Endothelial cell of umbilical vein (primary cell): ENCODE measurements around the gene PAIP2. TPM values are rescaled to one million over a fixed set of nuclear protein-coding genes. Genes with fewer than 3 reads are reported as not detected.

Source experiments
- BruUV-seq: library from RNA; stranded (reverse); fragments of 400-500 nt; replicated peaks from 2 replicates; lab custom pipeline; 2021; lab: Mats Ljungman, UMichigan
- CTCF ChIA-PET: fragments of 300-600, 350-600 bp; sonication (Branson Sonifier 250); formaldehyde crosslinking; loops from one replicate; lab custom pipeline; 2021; ENCODE audit warnings: antibody characterized with exemption, inconsistent platforms; lab: Charles Lee
- POLR2A ChIA-PET: fragments of 300-600, 350-600 bp; sonication (Branson Sonifier 250); formaldehyde crosslinking; loops from one replicate; lab custom pipeline; 2021; ENCODE audit warnings: antibody characterized with exemption, inconsistent platforms; lab: Charles Lee
- DNase-seq: peaks from one replicate; pipeline ENCODE4 v3.0.0-alpha.2; 2011; ENCODE audit warnings: low read depth, low spot score
- FAIRE-seq: peaks from 2 replicates; lab custom pipeline; 2011; peaks lifted over from hg19 to GRCh38; lab: Jason Lieb, UNC
- H2AFZ ChIP-seq: 2 replicates; pipeline ENCODE4 v1.6.0; 2012; ENCODE audit warnings: low read depth, low read length, control low read depth, inconsistent platforms
- H3K27ac ChIP-seq: 2 replicates; pipeline ENCODE4 v1.5.1; 2011; ENCODE audit warnings: low read depth, mild to moderate bottlenecking, control low read depth, low read length, moderate library complexity; ENCODE audit not compliant: insufficient read depth
- H3K27me3 ChIP-seq, 2 experiments: 2 replicates each; pipeline versions ENCODE4 v1.6.0 to v1.6.1; 2011; ENCODE audit warnings: low read length in 2 of 2, mixed read lengths in 1 of 2; ENCODE audit not compliant: control insufficient read depth in 2 of 2, insufficient read depth in 2 of 2
- H3K36me3 ChIP-seq, 2 experiments: 2 replicates in 1 of 2; 3 replicates in 1 of 2; pipeline ENCODE4 v1.5.1; 2011; ENCODE audit warnings: low read length in 2 of 2, mild to moderate bottlenecking in 1 of 2, moderate library complexity in 1 of 2; ENCODE audit not compliant: control insufficient read depth in 2 of 2, insufficient read depth in 2 of 2; ENCODE audit errors: extremely low read depth in 1 of 2
- H3K4me1 ChIP-seq: 3 replicates; pipeline ENCODE4 v1.5.1; 2011; ENCODE audit warnings: mild to moderate bottlenecking, low read length; ENCODE audit not compliant: control insufficient read depth, insufficient read depth; ENCODE audit errors: extremely low read depth
- H3K4me2 ChIP-seq: 2 replicates; pipeline ENCODE4 v1.6.1; 2011; ENCODE audit warnings: low read length, control low read depth, mixed read lengths; ENCODE audit not compliant: insufficient read depth
- H3K4me3 ChIP-seq, 3 experiments: fragments of 200-600 bp in 1 of 3; sonication (generic), shearing (Covaris generic) in 1 of 3; replicated peaks in 1 of 3; 2 replicates each; pipeline ENCODE4 v1.5.1; 2011 to 2016; ENCODE audit warnings: control low read depth in 3 of 3, low read length in 3 of 3, mild to moderate bottlenecking in 2 of 3, inconsistent platforms in 1 of 3, low read depth in 1 of 3, moderate library complexity in 1 of 3; ENCODE audit not compliant: insufficient read depth in 1 of 3
- H3K79me2 ChIP-seq: 2 replicates; pipeline ENCODE4 v1.6.0; 2012; ENCODE audit warnings: low read length, inconsistent platforms; ENCODE audit not compliant: control insufficient read depth, insufficient read depth
- H3K9ac ChIP-seq: replicated peaks from 2 replicates; pipeline ENCODE3; 2011; ENCODE audit warnings: low read length, control low read depth; ENCODE audit not compliant: insufficient read depth; ENCODE audit errors: extremely low read depth
- H3K9me1 ChIP-seq: replicated peaks from 3 replicates; pipeline ENCODE4 v1.6.0; 2011; ENCODE audit warnings: mild to moderate bottlenecking, low read length; ENCODE audit not compliant: control insufficient read depth, insufficient read depth; ENCODE audit errors: extremely low read depth
- H3K9me3 ChIP-seq: replicated peaks from 2 replicates; pipeline ENCODE4 v1.5.1; 2012; ENCODE audit warnings: low read length, inconsistent platforms; ENCODE audit not compliant: control insufficient read depth, insufficient read depth
- H4K20me1 ChIP-seq: replicated peaks from 2 replicates; pipeline ENCODE3; 2011; ENCODE audit warnings: mild to moderate bottlenecking, low read length; ENCODE audit not compliant: control insufficient read depth, insufficient read depth; ENCODE audit errors: extremely low read depth
- EZH2 ChIP-seq: IDR thresholded peaks from 2 replicates; pipeline ENCODE4 v1.6.1; 2012; ENCODE audit warnings: borderline replicate concordance, low read depth, mild to moderate bottlenecking, moderate library complexity, low read length, inconsistent platforms; ENCODE audit not compliant: severe bottlenecking
- FOS ChIP-seq: IDR thresholded peaks from 2 replicates; pipeline ENCODE4 v1.6.1; 2011; ENCODE audit warnings: mild to moderate bottlenecking, low read length, moderate library complexity, borderline replicate concordance; ENCODE audit not compliant: insufficient read depth
- GATA2 ChIP-seq: IDR thresholded peaks from 2 replicates; pipeline ENCODE4 v1.7.0; 2011; ENCODE audit warnings: low read depth, mild to moderate bottlenecking, moderate library complexity, mixed read lengths, low read length; ENCODE audit not compliant: insufficient read length, insufficient read depth
- JUN ChIP-seq: IDR thresholded peaks from 2 replicates; pipeline ENCODE4 v1.6.1; 2011; ENCODE audit warnings: borderline replicate concordance, low read depth; ENCODE audit not compliant: insufficient read length, insufficient read depth
- MYC ChIP-seq: IDR thresholded peaks from one replicate; pipeline ENCODE4 v1.6.1; 2011; ENCODE audit warnings: mild to moderate bottlenecking, low read depth, low read length
- POLR2A ChIP-seq: IDR thresholded peaks from 2 replicates; pipeline ENCODE4 v1.6.1; 2012; ENCODE audit warnings: low read depth, mild to moderate bottlenecking, control low read depth, low read length
- POLR2AphosphoS5 ChIP-seq: IDR thresholded peaks from 2 replicates; pipeline ENCODE4 v1.6.1; 2012; ENCODE audit warnings: low read depth, mild to moderate bottlenecking, control low read depth, low read length, moderate library complexity; ENCODE audit not compliant: insufficient read depth
- dilution Hi-C: fragments of 300-500 bp; cut with MboI; formaldehyde crosslinking; loops from one replicate; pipeline ENCODE4 v1.15.0; 2019; ENCODE audit warnings: low sequenced_read_pairs; ENCODE audit not compliant: extremely low pct_ligation_motif_present
- intact Hi-C: fragments of 100-400 bp; cut with micrococcal nuclease; formaldehyde crosslinking; loops from one replicate; pipeline ENCODE4 v1.10.0; 2022
- polyA plus RNA-seq, 4 experiments: library from polyadenylated mRNA; depleted of rRNA in 3 of 4; stranded (reverse) in 3 of 4; unstranded in 1 of 4; fragments of >200 nt; gene quantifications; 2 replicates each; pipeline versions ENCODE4 v1.2.1 to v1.2.3, GENCODE V29; 2011 to 2012; ENCODE audit warnings: missing spikeins in 1 of 4
- total RNA-seq: library from RNA; stranded (reverse); gene quantifications from 2 replicates; pipeline ENCODE4 v1.2.3, GENCODE V29; 2021
- TF ChIP-seq, protein P1 (sequence below), 2 donors: IDR thresholded peaks; 1 replicate in 1 of 2; 2 replicates in 1 of 2; pipeline ENCODE4 v1.5.1; 2011; ENCODE audit warnings: low read length in 2 of 2, mild to moderate bottlenecking in 2 of 2, moderate library complexity in 2 of 2, control low read depth in 1 of 2, inconsistent platforms in 1 of 2, low read depth in 1 of 2; ENCODE audit not compliant: insufficient read depth in 1 of 2; ENCODE audit errors: extremely low read depth in 1 of 2
- TF ChIP-seq, protein P2 (sequence below): IDR thresholded peaks from 2 replicates; pipeline ENCODE4 v1.6.1; 2011; ENCODE audit not compliant: insufficient read depth, insufficient read length

PAIP2 gene
- total and polyA plus RNA-seq, 2 donors (not counting 3 experiments of a cell fraction or from before 2014, with no cell fraction given): 52.1 to 80.4 TPM

DNA sequence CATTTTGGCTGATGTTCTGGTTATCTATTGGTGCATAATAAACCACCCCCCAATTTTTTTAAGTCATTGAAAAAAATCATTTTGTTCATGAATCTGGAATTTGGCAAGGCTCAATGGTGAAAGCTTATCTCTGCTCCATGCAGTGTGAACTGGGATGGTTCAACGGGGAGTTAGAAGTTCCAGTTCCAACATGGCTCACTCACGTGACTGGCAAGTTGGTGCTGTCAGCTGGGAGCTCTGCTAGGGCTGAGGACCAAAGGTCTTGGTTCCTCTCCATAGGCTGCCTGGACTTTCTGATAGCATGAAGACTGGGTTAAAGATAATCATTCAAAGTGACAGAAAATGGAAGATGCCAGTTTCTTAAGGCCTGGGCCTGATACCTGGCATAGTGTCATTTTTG, 65.3 kb downstream of the PAIP2 start:
- no peak overlapping the region for H2AFZ ChIP-seq
- ChIA-PET CTCF (interaction anchor here (1.0 kb wide), 2 partner anchors 8 to 11 kb away, joined by 4 to 6 read pairs; no protein-coding TSS in a partner anchor), POLR2A (no interaction called here)
- no peaks in the 10 kb centered on the region for H3K9me3 ChIP-seq
- no peak overlapping the region for H3K4me2 ChIP-seq
- H3K9ac ChIP-seq: no peak overlapping the region
- H3K4me1 ChIP-seq: peaks cover 14% of the 10 kb centered on the region
- H3K27ac ChIP-seq: no peak overlapping the region
- H3K36me3 ChIP-seq: no peaks in the 10 kb centered on the region
- no peaks in the 10 kb centered on the region for H4K20me1 ChIP-seq
- no peaks in the 10 kb centered on the region for H3K79me2 ChIP-seq
- no TSS peak for BruUV-seq
- no peaks in the 10 kb centered on the region for H3K9me1 ChIP-seq
- intact Hi-C loops (loop anchor here (10.0 kb wide), 1 partner anchor 212 kb away; the partner anchor contains the start of gene SIL1), dilution Hi-C loops (no loop called here)
- TF ChIP-seq, protein P1, sequence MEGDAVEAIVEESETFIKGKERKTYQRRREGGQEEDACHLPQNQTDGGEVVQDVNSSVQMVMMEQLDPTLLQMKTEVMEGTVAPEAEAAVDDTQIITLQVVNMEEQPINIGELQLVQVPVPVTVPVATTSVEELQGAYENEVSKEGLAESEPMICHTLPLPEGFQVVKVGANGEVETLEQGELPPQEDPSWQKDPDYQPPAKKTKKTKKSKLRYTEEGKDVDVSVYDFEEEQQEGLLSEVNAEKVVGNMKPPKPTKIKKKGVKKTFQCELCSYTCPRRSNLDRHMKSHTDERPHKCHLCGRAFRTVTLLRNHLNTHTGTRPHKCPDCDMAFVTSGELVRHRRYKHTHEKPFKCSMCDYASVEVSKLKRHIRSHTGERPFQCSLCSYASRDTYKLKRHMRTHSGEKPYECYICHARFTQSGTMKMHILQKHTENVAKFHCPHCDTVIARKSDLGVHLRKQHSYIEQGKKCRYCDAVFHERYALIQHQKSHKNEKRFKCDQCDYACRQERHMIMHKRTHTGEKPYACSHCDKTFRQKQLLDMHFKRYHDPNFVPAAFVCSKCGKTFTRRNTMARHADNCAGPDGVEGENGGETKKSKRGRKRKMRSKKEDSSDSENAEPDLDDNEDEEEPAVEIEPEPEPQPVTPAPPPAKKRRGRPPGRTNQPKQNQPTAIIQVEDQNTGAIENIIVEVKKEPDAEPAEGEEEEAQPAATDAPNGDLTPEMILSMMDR (IDR thresholded peaks at IDR 0.05; ENCODE audit: extremely low read depth in 1 of 2, insufficient read depth in 1 of 2, low read depth in 1 of 2, low read length in 2 of 2): no peak
- TF ChIP-seq POLR2A (no peak), GATA2 (no peak), JUN (no peak), FOS (no peak), EZH2 (no peak), MYC (no peak), POLR2AphosphoS5 (no peak)
- TF ChIP-seq, protein P2, sequence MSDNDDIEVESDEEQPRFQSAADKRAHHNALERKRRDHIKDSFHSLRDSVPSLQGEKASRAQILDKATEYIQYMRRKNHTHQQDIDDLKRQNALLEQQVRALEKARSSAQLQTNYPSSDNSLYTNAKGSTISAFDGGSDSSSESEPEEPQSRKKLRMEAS: no peak
- no peak overlapping the region for H3K4me3 ChIP-seq
- no peaks in the 10 kb centered on the region for H3K27me3 ChIP-seq
- DNase-seq: no peak
- FAIRE-seq: no peak
